ENCODE results near the gene GTF3C1.

The GTF3C1 gene

DNA sequence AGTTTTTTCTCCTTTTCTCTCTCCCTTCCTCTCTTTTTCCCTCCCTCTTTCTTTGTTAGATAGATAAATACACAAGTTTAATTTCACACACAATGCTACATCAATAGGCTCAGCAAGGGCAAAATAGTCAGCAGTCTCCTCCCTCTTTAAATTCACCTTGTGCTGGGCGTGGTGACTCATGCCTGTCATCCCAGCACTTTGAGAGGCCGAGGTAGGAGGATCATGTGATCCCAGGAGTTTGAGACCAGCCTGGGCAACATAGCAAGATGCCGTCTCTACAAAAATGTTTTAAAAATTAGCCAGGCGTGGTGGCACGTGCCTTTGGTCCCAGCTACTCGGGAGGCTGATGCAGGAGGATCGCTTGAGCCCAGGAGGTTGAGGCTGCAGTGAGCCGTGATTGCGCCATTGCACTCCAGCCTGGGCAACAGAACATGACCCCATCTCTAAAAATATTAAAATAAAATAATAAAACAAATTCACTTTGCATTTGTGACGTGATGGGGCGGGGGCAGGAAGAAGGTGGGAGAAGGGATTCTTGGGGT is 120.3 kb downstream of the GTF3C1 start:
- in situ Hi-C loops (cut with MboI; ENCODE audit: low sequenced_read_pairs) = no loop called here

DNA sequence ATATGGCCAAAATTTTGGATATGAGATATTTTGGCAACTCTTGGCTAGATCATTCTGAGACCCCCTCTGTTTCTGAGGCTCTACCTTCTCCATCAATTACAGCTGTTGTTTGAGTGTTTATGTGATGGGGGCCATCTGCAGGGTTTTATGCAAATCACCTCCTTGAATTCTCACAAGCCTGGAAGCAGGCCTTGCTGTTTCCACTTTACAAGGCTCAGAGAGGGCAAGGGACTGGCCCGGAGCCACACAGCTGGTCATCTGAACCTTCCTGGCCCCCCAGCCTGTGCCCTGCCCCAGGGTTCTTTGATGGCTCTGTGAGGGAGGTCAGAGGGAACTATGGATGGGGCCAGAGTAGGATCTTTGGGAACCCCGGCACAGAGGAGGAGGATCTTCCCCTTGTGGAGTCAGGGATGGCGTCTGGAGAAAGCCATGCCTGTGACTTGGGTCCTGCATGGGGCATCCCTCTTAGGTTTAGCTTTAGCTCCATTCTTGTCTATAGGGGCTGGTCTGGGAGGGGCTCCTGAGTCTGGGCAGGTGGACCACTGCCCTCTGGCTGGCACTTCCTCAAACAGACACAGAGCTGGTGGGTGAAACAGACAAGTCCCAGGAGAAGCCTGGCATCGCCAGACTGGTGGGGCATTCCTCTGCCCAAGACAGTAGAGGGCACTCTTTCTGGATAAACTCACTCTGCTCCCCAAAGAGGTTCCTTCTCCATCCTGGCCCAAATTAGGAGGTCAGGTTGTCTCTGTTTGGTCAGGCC is 121.5 kb downstream of the GTF3C1 start:
- in situ Hi-C loops (cut with MboI; ENCODE audit: low sequenced_read_pairs) = no loop called here

- in situ Hi-C loops (cut with MboI; ENCODE audit: low sequenced_read_pairs) = no loop called here
These were observed 122.2 kb downstream of the GTF3C1 start for GRCh38 chr16:27427538-27427937.

DNA sequence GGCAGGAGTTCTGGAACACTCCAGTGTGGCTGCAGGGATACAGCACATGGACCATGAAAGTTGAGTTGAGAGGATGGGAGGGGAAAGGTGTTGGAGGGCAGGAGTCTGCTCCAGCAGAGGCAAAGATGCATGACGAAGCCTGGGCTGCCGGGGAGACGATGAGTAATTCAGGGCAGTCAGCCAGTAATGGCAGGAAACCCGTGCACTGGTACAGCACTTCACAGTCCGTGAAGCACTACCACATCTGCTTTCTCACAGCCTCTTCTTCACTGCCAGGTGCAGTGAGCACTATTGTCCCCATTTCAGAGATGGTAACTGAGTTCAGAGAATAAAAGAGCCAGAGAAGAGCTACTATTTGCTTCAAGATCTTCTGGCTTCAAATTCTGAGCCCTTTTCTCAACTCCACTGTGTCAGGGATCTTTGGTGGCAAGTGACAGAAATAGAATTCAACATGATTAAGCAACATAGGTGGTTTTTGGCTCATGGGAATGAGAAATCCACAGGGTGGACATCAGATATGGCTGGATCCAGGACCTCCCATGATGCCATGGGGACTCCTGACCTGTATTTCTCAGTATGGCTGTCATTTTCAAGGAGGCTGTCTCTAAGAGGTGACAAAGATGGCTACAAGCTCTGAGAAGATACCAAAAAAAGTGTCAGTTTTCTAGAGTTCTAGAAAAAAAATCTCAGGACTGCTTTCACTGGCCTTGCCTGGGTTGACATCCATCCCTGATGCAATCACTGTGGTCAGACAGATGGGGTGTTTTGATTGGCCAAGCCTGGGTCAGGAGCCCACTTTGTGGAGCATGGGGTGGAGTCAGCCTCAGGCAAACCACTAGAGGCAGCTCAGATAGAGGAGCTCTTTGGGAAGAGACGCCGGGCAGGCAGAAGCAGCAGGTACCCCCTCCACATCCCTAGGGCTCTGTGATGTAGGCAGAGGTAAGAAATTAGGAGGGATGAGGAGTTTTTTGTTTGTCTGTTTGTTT is 123.0 kb downstream of the GTF3C1 start:
- in situ Hi-C loops (cut with MboI; ENCODE audit: low sequenced_read_pairs) = no loop called here

- in situ Hi-C loops (cut with MboI; ENCODE audit: low sequenced_read_pairs) = no loop called here
These were observed 123.8 kb downstream of the GTF3C1 start for GRCh38 chr16:27425961-27426360.

DNA sequence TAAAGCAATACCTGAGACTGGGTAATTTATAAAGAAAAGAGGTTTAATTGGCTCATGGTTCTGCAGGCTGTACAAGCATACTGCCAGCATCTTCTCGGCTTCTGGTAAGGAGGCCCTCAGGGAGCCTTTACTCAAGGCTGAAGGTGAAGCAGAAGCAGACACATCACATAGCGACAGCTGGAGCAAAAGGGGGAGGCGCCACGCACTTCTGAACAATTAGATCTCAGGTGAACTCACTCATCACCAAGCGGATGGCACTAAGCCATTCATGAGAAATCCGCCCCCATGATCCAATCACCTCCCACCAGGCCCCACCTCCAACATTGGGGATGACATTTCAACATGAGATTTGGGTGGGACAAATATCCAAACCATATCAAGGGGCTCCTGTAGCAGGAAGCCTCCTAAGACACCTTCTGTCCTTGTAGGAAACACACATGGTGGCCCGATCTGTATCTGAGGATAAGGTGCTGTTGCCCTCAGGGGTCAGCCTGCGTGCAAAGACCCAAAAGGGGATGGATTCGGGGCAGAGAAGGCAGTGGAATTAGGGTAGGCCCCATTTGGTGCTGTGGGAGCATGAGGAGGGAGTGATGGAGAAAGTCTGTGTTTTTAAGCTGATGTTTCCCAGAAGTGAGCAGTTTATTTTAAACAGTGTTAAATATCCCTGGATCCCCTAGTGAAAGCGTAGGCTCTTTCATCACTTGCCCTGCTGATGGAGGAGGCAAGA is 124.8 kb downstream of the GTF3C1 start:
- in situ Hi-C loops (cut with MboI; ENCODE audit: low sequenced_read_pairs) = no loop called here

DNA sequence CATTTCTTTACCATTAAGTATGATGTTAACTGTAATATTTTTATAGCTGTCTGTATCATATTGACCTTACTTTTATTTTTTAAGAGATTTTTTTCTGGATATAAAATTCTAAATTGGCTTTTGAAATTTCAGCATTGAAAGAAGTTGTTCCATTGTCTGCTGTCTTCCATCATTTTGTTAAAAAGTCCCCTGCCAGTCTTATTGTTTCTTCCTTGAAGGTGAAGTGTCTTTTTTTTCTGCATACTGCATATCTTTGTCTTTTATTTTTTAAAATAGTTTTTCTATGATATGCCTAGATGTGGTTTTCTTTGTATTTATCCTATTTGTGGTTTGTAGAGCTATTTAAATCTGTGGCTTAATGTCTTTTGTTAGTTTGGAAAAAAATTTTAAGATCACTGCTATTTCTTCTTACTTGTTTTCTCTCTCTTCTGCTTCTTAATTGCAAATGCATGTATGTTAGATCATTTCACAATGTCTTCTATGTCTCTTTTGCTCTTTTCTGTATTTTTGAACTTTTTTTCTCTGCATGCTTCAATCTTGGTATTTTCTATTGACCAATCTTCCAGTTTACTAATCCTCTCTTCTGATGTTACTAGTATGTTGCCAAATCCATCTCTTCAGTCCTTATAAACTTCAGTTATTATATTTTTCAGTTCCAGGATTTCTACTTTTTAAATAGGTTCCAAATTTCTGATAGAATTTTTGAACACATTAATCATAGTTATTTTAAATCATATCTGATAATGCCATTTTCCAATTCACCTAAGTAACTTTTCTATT is 127.6 kb downstream of the GTF3C1 start:
- in situ Hi-C loops (cut with MboI; ENCODE audit: low sequenced_read_pairs) = no loop called here

GRCh38 chr16:27417047-27417671 is 132.6 kb downstream of the GTF3C1 start:
- in situ Hi-C loops (cut with MboI; ENCODE audit: low sequenced_read_pairs) = no loop called here

GRCh38 chr16:27414788-27415431 is 134.8 kb downstream of the GTF3C1 start:
- in situ Hi-C loops (cut with MboI; ENCODE audit: low sequenced_read_pairs) = no loop called here

- in situ Hi-C loops (cut with MboI; ENCODE audit: low sequenced_read_pairs) = no loop called here
These were observed 135.8 kb downstream of the GTF3C1 start for GRCh38 chr16:27413956-27414355.

GRCh38 chr16:27410761-27411160 is 139.0 kb downstream of the GTF3C1 start:
- in situ Hi-C loops (cut with MboI; ENCODE audit: low sequenced_read_pairs) = no loop called here
